DND-41 (cell line): Measurements from ENCODE around the gene KAZN.

ENCODE experiments used
- CTCF ChIP-seq: IDR thresholded peaks from 2 replicates; pipeline ENCODE4 v1.5.1; 2012; ENCODE audit warnings: borderline replicate concordance, low read length, moderate library complexity, mild to moderate bottlenecking; ENCODE audit not compliant: poor library complexity, severe bottlenecking; ENCODE audit errors: extremely low read depth
- EZH2 ChIP-seq: IDR thresholded peaks from 3 replicates; pipeline ENCODE4 v1.6.1; 2012; ENCODE audit warnings: borderline replicate concordance, low read depth, mild to moderate bottlenecking, moderate library complexity, low read length, inconsistent platforms; ENCODE audit not compliant: severe bottlenecking

DNA sequence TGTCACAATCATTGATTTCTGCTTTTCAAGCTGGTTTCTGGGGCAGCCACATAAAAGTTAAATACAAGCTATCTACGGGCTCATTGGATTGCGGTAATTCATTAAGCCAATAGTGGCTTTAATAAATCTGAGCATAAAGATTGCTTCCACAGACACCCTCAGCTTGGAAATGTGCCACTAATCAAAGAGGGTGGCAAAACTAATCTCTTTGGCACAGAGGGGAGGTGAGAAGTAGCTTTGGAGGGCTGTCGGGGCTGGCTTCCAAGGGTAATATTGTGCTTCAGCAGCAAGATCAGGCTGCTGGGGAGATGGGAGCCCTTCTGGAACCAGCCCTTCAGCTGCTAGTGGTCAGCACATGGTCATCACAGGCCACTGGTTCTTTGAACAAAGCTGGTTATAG, 21.2 kb upstream of the KAZN start:
- TF ChIP-seq CTCF: no peak
- no peak for TF ChIP-seq EZH2
